HG02798 (cell line): ENCODE data around the gene FAM25A.

Experiments
- ATAC-seq: cut with Tn5 transposase; IDR thresholded peaks from one replicate; pipeline ENCODE4 v1.9.1; 2021; ENCODE audit warnings: mild to moderate bottlenecking; ENCODE audit not compliant: unreplicated experiment, poor library complexity

FAM25A gene

GRCh38 chr10:87054373-87055295 is 34.5 kb downstream of the FAM25A start:
- ATAC-seq, result no peak

GRCh38 chr10:87058171-87058570 is 38.1 kb downstream of the FAM25A start:
- no peak for ATAC-seq

GRCh38 chr10:87059401-87059800 is 39.3 kb downstream of the FAM25A start:
- ATAC-seq, result no peak

GRCh38 chr10:87060280-87060928 is 40.3 kb downstream of the FAM25A start:
- ATAC-seq, result no peak

GRCh38 chr10:87064651-87065050 is 44.6 kb downstream of the FAM25A start:
- no peak for ATAC-seq

- no peak for ATAC-seq
Measured at GRCh38 chr10:87066178-87066577, 46.1 kb downstream of the FAM25A start.

GRCh38 chr10:87066865-87067264 is 46.8 kb downstream of the FAM25A start:
- no peak for ATAC-seq

- ATAC-seq, result no peak
Measured at GRCh38 chr10:87068281-87068680, 48.2 kb downstream of the FAM25A start.

GRCh38 chr10:87072449-87072848 is 52.4 kb downstream of the FAM25A start:
- no peak for ATAC-seq
